Measurements from ENCODE around the gene TOX2.

GRCh38 chr20:43988867-43989266 is 74.2 kb downstream of the TOX2 start:
- TF ChIP-seq CTCF (conservative IDR thresholded peaks at IDR 0.05; ENCODE audit: low read depth, low read length) (no peak), EZH2 (IDR thresholded peaks at IDR 0.05; ENCODE audit: borderline replicate concordance, low read depth, low read length, poor library complexity, severe bottlenecking) (no peak)

Data from A673 (cell line).